ENCODE results near the gene CDC123. TPM values are rescaled to one million over a fixed set of nuclear protein-coding genes. Genes with fewer than 3 reads are reported as not detected.
"Not testable (repeated sequence)": the region's sequence is repeated elsewhere in the genome, so short reads cannot be mapped to it uniquely, and the experiment has no call there.

The CDC123 gene
- total and polyA plus RNA-seq, 9 donors = 22.1 to 59.1 (median 35.8) TPM

- H3K27ac ChIP-seq = no peak overlapping the region
- H3K36me3 ChIP-seq = no peaks in the 10 kb centered on the region
- TF ChIP-seq EP300 (IDR thresholded peaks at IDR 0.05) (no peak), POLR2A (IDR thresholded peaks at IDR 0.05) (no peak), CTCF (IDR thresholded peaks at IDR 0.05) (no peak)
- no peaks in the 10 kb centered on the region for H3K9me3 ChIP-seq
- peaks cover 3% of the 10 kb centered on the region for H3K4me1 ChIP-seq (ENCODE audit: insufficient read depth)
- intact Hi-C loops (cut with DNase I) = no loop called here
- no peaks in the 10 kb centered on the region for H3K27me3 ChIP-seq
- no peak overlapping the region for H3K4me3 ChIP-seq
- no peak for DNase-seq
- 93 to 96% (median 95%) methylated on average over 18 of the region's 18 CpGs for WGBS, 3 donors
Observed at GRCh38 chr10:12243864-12244620, 48.1 kb downstream of the CDC123 start.

GRCh38 chr10:12250181-12250580 is 54.2 kb downstream of the CDC123 start:
- 86 to 88% (median 86%) methylated on average over 10 of the region's 10 CpGs for WGBS, 3 donors
- no peak overlapping the region for H3K27ac ChIP-seq
- intact Hi-C loops (cut with DNase I) = no loop called here
- no peaks in the 10 kb centered on the region for H3K9me3 ChIP-seq
- no peaks in the 10 kb centered on the region for H3K36me3 ChIP-seq
- no peaks in the 10 kb centered on the region for H3K27me3 ChIP-seq
- no peak overlapping the region for H3K4me3 ChIP-seq
- H3K4me1 ChIP-seq (ENCODE audit: insufficient read depth) = no peaks in the 10 kb centered on the region
- no peak for DNase-seq
- TF ChIP-seq POLR2A (IDR thresholded peaks at IDR 0.05) (no peak), EP300 (IDR thresholded peaks at IDR 0.05) (no peak), CTCF (IDR thresholded peaks at IDR 0.05) (no peak)

- DNase-seq; H3K27me3 ChIP-seq; H3K4me3 ChIP-seq; H3K27ac ChIP-seq; H3K36me3 ChIP-seq; intact Hi-C loops (cut with DNase I); H3K9me3 ChIP-seq; H3K4me1 ChIP-seq (ENCODE audit: insufficient read depth): not testable (repeated sequence)
- 87 to 97% (median 97%) methylated on average over 5 of the region's 5 CpGs for WGBS, 3 donors
Observed at GRCh38 chr10:12250702-12251101, 54.7 kb downstream of the CDC123 start.

- DNase-seq = no peak
- Histone ChIP-seq H3K4me1 (ENCODE audit: insufficient read depth) (no peaks in the 10 kb centered on the region), H3K9me3 (no peaks in the 10 kb centered on the region), H3K4me3 (no peak overlapping the region), H3K27ac (no peak overlapping the region), H3K36me3 (no peaks in the 10 kb centered on the region), H3K27me3 (no peaks in the 10 kb centered on the region)
- intact Hi-C loops (cut with DNase I) = no loop called here
- 91 to 94% (median 93%) methylated on average over 5 of the region's 5 CpGs for WGBS, 3 donors
- TF ChIP-seq CTCF (IDR thresholded peaks at IDR 0.05) = no peak
- no peak for TF ChIP-seq POLR2A (IDR thresholded peaks at IDR 0.05)
- no peak for TF ChIP-seq EP300 (IDR thresholded peaks at IDR 0.05)
Observed at GRCh38 chr10:12251581-12251980, 55.6 kb downstream of the CDC123 start.

- TF ChIP-seq EP300 (IDR thresholded peaks at IDR 0.05) = no peak
- no peak for TF ChIP-seq CTCF (IDR thresholded peaks at IDR 0.05)
- TF ChIP-seq POLR2A (IDR thresholded peaks at IDR 0.05) = no peak
- DNase-seq = no peak
- no peaks in the 10 kb centered on the region for H3K4me1 ChIP-seq (ENCODE audit: insufficient read depth)
- H3K27me3 ChIP-seq = no peaks in the 10 kb centered on the region
- no peak overlapping the region for H3K27ac ChIP-seq
- H3K4me3 ChIP-seq = no peak overlapping the region
- H3K36me3 ChIP-seq = no peaks in the 10 kb centered on the region
- WGBS, 3 donors = 94 to 95% (median 95%) methylated on average over 13 of the region's 13 CpGs
- intact Hi-C loops (cut with DNase I) = no loop called here
- no peaks in the 10 kb centered on the region for H3K9me3 ChIP-seq
Observed at GRCh38 chr10:12252882-12253546, 57.0 kb downstream of the CDC123 start.

All from ovary (tissue), 9 donors.